GM06990 (cell line): ENCODE results near the gene WDR5B.
A peak's percentile ranks its signal among the peaks of the same experiment; 100 is the strongest.

Experiments used
- DNase-seq: peaks from one replicate; pipeline ENCODE4 v3.0.0-alpha.2; 2011; ENCODE audit not compliant: insufficient read length; ENCODE audit errors: extremely low read depth
- H3K27me3 ChIP-seq: replicated peaks from 2 replicates; pipeline ENCODE4 v1.6.0; 2011; ENCODE audit warnings: low read length; ENCODE audit not compliant: control insufficient read depth, insufficient read depth
- H3K36me3 ChIP-seq: 2 replicates; pipeline ENCODE4 v1.5.1; 2011; ENCODE audit warnings: low read length; ENCODE audit not compliant: control insufficient read depth, insufficient read depth
- H3K4me3 ChIP-seq: replicated peaks from 2 replicates; pipeline ENCODE4 v1.5.1; 2011; ENCODE audit warnings: low read depth, mild to moderate bottlenecking, control low read depth, low read length
- CTCF ChIP-seq: IDR thresholded peaks from 2 replicates; pipeline ENCODE4 v1.5.1; 2011; ENCODE audit warnings: low read length, control low read depth, mild to moderate bottlenecking, inconsistent platforms; ENCODE audit not compliant: insufficient read depth, poor library complexity, severe bottlenecking

WDR5B gene

GRCh38 chr3:122389892-122390291 is 26.0 kb downstream of the WDR5B start:
- no peaks in the 10 kb centered on the region for H3K27me3 ChIP-seq
- H3K4me3 ChIP-seq = no peak overlapping the region
- no peak for TF ChIP-seq CTCF
- no peaks in the 10 kb centered on the region for H3K36me3 ChIP-seq
- no peak for DNase-seq

- Histone ChIP-seq H3K36me3 (no peaks in the 10 kb centered on the region), H3K4me3 (no peak overlapping the region), H3K27me3 (no peaks in the 10 kb centered on the region)
- no peak for DNase-seq
- TF ChIP-seq CTCF = no peak
Observed at GRCh38 chr3:122389197-122389596, 26.7 kb downstream of the WDR5B start.

- H3K4me3 ChIP-seq = no peak overlapping the region
- no peak for DNase-seq
- H3K27me3 ChIP-seq = no peaks in the 10 kb centered on the region
- no peak for TF ChIP-seq CTCF
- H3K36me3 ChIP-seq = no peaks in the 10 kb centered on the region
Observed at GRCh38 chr3:122387709-122388108, 28.2 kb downstream of the WDR5B start.

- Histone ChIP-seq H3K4me3 (peak within 1 kb of the TSS; percentile 73), H3K36me3 (peaks cover 1% of the 10 kb centered on the region; the same call in 1 of the 2 replicates), H3K27me3 (no peaks in the 10 kb centered on the region)
- peak; percentile 99 for DNase-seq
- peak; percentile 80 for TF ChIP-seq CTCF
Observed at GRCh38 chr3:122383771-122384697, 31.8 kb downstream of the WDR5B start, which contains the start of gene FAM162A. Gene FAM162A (plus strand): TSS chr3:122384182. CDS start chr3:122384266, 84 bp downstream.

- Histone ChIP-seq H3K27me3 (no peaks in the 10 kb centered on the region), H3K36me3 (peaks cover 1% of the 10 kb centered on the region; the same call in 1 of the 2 replicates)
- DNase-seq = peak; percentile 81
Observed at GRCh38 chr3:122382888-122383666, 32.8 kb downstream of the WDR5B start, which contains the start of gene MIX23. Gene MIX23 (minus strand): TSS chr3:122383231. CDS start chr3:122383224, 7 bp downstream.

More at GRCh38 chr3:122382888-122383666, 32.8 kb downstream of the WDR5B start, which contains the start of gene MIX23:
- peak within 1 kb of the TSS; percentile 73 for H3K4me3 ChIP-seq
- no peak for TF ChIP-seq CTCF
